Spleen (tissue), 7 donors: ENCODE measurements around the gene COA1.

ENCODE experiments used
- CTCF ChIP-seq, 11 experiments: fragments of 200-600 bp in 7 of 11; fragments of 450-650 bp in 4 of 11; sonication (generic) in 4 of 11; IDR thresholded peaks in 8 of 11; conservative IDR thresholded peaks in 3 of 11; 1 replicate in 7 of 11; 2 replicates in 4 of 11; pipeline versions ENCODE4 v1.4.0 to v1.8.0; 2016 to 2021; ENCODE audit warnings: antibody characterized with exemption in 11 of 11, inconsistent platforms in 4 of 11, mild to moderate bottlenecking in 1 of 11
- POLR2A ChIP-seq, 3 donors: fragments of 450-650 bp; IDR thresholded peaks; one replicate each; pipeline ENCODE4 v1.5.1; 2017; ENCODE audit warnings: antibody characterized with exemption in 3 of 3, mild to moderate bottlenecking in 1 of 3
- POLR2AphosphoS5 ChIP-seq, 3 donors: sonication (generic); formaldehyde crosslinking; IDR thresholded peaks; one replicate each; pipeline ENCODE4 v1.5.1; 2017; ENCODE audit warnings: antibody characterized with exemption in 3 of 3
- donor health status: DM: no; HTN: no; CAD: no; lungs with moderate emphysema.
- donor health status: DM: no; HTN: no; CAD: no.
- donor health status: DM: no; HTN: no; CAD: no.

- TF ChIP-seq POLR2AphosphoS5 (IDR thresholded peaks at IDR 0.05), result peak in 1 of 3 donors; percentile 10
- TF ChIP-seq CTCF (IDR thresholded peaks at IDR 0.05 in 8 of 11, conservative IDR thresholded peaks at IDR 0.05 in 3 of 11), result no peak
- TF ChIP-seq POLR2A (IDR thresholded peaks at IDR 0.05), result no peak
Measured at GRCh38 chr7:43766564-43766963, 37.2 kb upstream of the COA1 start.
